Measurements from ENCODE around the gene SNUPN.
A peak's percentile ranks its signal among the peaks of the same experiment; 100 is the strongest.

Gene SNUPN

DNA sequence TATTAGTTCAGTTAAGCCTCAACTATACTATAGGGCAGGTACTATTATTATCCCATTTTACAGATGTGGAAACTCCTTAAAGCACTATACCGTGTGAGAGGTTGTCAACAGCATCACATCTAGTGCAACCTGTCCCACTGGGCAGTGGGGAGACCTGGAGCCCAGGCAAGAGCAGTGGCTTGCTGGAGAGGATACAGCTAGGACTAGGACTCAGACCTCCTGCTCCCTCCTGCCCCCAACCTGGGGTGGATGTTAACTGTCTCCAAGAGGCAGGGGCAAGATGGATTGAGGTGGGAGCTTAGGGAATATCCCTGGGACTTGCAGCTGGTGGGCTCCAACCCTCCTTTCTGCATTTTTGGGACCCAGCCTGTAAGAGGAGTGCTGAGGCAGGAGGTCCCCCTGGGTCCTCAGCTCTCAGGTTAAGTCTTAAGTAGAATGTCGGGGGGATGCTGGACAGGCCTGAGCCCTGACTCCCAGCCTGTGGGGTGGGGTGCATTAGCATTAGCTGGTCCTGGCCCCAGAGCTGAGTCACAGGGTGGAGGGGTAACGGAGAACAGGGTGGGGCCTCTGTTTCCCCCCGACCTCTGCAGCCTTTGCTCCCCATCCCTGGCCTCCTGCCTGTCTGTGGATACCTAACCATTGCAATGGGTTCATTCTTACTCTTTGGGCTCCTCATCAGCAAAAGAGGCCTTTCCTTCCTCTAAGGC lies 28.8 kb upstream of the SNUPN start:
- DNase-seq (ENCODE audit: low read depth, low spot score): no peak

DNA sequence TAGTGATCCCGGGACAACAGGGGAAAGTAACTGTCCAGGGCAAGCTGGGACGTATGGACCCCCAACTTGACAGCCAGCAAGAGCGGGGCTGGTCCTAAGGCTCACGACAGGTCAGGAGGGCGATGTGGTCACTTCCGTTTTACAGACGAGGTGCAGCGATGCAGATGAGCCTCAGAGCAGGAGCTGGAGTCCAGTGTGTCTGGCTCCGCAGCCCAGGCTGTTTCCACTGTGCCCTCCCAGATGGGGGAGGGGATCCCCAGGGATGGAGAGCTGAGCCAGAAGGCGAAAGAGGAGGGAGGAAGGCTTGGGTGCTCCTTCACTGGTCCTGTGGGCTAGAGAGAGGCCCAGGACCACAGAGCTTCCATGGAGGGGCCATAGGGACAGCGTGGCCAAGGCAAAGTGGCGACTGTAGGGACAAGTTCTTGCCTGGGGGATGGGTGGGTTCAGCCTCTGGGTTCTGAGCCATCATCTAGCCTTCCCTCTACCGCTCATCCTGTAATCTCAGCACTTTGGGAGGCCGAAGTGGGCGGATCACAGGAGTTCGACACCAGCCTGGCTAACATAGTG lies 27.9 kb upstream of the SNUPN start:
- no peak for DNase-seq (ENCODE audit: low read depth, low spot score)

DNA sequence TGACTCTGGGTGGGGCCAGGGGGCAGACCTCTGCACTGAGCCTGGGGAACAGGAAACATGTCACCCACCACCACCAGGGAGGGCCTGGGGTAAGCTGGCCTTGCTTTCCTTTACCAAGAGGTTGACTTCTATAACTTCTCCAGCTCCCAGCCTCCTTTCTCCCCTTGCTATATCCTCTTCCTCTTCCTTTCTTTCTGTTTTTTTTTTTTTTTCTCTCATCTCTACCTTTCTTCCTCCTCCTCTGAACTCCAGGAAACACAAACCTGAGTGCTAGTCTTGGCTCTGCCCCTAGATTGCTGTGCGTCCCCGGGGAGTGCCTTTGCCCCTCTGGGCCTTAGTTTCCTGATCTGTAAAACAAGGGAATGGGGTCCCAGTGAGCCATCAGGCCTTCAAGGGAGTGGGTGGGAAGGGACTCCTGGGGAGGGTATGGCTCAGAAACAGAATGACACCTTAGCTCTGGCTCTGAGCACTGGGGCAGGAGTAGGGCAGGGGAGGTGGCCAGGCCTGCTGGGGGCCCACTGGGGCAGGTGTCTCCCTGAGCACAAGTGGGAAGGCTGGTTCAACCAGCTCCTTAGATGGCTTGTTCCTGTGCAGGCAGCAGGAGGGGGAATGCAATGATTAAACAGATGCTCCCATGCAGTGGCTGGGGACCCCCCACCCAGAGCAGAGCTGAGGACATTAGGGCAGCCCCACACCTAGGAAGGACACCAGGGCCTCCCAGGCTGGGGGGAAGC lies 26.5 kb upstream of the SNUPN start:
- no peak for DNase-seq (ENCODE audit: low read depth, low spot score)

DNA sequence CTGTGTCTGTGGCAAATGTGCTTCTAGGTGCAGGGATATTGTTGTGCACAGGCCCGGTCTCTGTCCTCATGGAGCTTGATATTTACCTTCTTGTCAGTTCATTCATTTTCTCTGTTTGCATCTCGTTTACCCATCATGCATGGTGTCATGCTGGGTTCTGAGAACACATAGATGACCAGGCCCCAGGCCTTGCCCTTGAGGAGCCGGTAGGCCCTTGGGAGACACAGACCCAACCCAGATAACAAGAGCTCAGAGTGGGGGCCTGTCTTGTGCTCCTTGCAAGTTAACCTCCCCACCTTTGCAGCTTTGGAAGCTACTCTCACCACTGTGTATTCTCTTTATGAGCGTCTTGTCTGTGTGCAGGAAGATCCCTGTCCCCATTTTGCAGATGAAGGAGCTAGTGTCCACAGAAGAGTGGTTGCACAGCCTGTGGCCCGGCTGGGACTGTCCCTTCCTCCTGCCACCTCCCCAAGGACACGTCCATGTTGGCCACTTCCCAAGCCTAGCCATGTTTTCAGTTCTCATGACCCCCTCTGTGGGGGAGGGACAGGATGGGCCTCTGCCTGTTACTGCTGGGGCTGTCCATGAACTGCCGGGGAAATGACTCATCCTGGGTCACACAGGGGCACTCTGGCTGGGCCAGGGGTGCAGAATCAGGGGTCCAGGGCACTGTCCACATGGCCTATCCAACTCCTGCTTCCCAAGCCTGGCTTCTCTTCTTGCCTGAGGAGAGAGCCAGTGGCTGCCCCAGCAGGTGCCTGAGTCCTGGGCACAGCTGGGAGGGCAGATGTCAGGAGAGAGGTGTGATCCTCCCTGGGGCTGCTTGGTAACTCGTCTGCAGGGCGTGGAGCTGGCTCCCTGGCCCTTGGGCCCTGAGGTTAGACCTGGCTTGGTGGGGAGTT lies 25.6 kb upstream of the SNUPN start:
- DNase-seq (ENCODE audit: low read depth, low spot score): no peak

DNA sequence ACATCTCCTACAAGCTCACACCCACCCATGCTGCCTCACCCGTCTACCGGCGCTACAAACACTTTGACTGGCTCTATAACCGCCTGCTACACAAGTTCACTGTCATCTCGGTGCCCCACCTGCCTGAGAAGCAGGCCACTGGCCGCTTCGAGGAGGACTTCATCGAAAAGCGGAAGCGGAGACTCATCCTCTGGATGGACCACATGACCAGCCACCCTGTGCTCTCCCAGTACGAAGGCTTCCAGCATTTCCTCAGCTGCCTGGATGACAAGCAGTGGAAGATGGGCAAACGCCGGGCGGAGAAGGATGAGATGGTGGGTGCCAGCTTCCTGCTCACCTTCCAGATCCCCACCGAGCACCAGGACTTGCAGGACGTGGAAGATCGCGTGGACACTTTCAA lies 24.3 kb upstream of the SNUPN start:
- DNase-seq (ENCODE audit: low read depth, low spot score): no peak

DNA sequence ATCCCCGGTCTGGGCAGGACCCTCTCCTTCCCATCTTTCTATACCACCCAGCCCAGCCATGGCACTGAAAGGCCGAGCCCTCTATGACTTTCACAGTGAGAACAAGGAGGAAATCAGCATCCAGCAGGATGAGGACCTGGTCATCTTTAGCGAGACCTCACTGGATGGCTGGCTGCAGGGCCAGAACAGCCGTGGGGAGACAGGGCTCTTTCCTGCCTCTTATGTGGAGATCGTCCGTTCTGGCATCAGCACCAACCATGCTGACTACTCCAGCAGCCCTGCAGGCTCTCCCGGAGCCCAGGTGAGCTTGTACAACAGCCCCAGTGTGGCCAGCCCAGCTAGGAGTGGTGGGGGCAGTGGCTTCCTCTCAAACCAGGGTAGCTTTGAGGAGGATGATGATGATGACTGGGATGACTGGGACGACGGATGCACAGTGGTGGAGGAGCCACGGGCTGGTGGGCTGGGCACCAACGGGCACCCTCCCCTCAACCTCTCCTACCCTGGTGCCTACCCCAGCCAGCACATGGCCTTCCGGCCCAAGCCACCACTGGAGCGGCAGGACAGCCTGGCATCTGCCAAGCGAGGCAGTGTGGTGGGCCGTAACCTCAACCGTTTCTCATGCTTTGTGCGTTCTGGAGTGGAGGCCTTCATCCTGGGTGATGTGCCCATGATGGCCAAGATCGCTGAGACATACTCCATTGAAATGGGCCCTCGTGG lies 23.7 kb upstream of the SNUPN start:
- DNase-seq (ENCODE audit: low read depth, low spot score): no peak

DNA sequence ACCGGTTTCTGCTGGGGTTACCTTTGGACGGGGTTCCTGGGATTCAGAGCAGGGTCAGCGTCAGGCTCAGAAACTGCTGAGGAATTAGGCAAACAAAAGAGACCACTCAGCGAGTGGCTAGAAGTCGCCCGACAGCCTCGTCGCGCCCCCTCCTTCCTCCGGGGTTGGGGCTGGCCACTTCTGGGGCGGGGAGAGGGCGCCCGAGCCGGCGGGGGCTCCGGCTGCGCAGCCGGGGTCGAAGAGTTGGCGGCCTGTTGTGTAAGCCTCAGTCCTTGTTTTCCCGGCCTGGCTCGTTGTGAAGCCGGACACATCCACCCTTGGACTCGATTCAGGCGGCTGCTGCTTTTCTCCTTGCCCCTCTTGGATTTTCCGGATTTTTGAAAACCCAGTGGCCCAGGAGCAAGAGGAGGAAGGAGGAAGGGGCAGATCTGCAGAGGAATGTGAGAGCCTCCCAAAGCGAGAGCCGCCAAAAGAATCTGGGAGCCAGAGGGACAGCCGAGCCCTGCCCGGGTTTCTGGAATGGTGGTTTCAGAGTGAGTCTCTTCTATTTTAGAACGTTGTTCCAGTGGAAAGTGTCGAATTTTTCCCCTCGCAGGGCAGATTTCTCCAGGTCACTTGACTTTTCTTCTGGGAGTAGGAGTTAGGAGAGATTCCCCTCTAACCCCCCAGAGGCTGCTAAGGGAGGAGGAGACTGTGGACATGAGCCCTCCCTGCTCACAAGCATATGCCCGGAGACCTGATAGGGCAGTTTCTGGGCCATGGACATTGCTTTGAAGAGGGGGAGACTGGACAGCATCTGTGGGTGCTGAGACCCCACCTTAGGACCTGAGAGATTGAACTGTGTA lies 22.9 kb upstream of the SNUPN start:
- DNase-seq (ENCODE audit: low read depth, low spot score): no peak

DNA sequence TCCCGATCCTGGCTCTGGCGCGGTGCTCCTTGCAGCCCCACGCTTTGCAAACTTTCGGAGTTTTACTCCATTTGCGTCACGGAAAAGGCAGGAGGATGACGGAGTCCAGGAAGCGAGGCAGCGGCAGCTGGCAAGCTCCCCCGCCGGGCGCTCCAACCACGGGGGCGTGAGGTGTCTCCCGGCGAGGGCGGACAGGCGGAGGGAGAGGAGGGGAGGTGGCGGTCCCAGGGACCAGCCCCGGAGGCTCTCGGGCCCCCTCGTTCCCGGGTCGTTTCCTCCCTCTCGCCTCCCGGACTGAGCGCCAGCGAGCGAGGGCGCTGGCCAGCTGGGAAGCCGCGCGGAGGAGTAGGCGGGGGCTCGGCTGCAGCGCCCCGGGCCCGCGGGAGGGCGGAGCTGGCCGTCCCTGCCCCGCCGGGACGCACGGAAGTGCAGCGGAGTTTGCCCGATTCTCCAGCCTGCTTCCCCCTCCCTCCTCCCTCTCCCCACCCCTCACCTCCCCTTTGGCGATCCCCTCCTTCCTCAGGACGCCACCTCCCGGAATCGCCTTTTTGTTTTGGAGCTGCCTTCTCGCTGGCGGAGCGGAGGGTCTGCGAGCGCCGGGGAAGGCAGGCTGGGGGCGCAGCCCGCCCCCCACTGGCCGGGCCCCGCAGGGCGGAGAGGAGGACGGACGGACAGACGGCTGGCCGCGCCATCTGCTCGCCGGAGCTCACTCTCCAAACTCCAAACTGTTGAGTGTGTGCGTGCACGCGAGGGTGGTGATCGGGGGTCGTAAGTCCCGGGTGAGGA lies 22.0 kb upstream of the SNUPN start, which contains the start of gene SNX33:
Gene SNX33, plus strand, starts transcription at position 543 of the 786 bp plus-strand sequence. CDS start 1,191 bp downstream, outside the sequence.
- peak; percentile 88 for DNase-seq (ENCODE audit: low read depth, low spot score)

DNA sequence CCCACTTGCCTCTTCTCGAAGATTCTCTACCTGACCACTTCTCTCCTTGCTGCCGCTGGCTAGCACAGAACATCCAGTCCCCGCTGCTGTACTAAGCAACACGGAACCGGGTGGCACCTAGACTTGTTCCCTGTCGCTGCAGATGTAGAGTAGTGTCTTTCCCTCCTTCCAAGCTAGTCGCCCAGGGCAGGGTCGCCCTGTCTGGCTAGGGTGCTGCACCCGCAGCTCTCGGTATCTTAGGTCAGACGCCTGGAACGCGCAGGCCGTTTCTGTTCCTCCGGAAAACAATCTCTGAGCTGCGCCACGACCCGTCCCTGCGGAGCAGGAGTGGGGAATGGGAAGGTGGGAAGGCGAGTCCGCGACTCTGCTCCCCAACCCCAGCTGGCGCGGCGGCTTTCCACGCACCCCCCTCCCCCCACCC lies 21.4 kb upstream of the SNUPN start:
- DNase-seq (ENCODE audit: low read depth, low spot score): peak; percentile 40

DNA sequence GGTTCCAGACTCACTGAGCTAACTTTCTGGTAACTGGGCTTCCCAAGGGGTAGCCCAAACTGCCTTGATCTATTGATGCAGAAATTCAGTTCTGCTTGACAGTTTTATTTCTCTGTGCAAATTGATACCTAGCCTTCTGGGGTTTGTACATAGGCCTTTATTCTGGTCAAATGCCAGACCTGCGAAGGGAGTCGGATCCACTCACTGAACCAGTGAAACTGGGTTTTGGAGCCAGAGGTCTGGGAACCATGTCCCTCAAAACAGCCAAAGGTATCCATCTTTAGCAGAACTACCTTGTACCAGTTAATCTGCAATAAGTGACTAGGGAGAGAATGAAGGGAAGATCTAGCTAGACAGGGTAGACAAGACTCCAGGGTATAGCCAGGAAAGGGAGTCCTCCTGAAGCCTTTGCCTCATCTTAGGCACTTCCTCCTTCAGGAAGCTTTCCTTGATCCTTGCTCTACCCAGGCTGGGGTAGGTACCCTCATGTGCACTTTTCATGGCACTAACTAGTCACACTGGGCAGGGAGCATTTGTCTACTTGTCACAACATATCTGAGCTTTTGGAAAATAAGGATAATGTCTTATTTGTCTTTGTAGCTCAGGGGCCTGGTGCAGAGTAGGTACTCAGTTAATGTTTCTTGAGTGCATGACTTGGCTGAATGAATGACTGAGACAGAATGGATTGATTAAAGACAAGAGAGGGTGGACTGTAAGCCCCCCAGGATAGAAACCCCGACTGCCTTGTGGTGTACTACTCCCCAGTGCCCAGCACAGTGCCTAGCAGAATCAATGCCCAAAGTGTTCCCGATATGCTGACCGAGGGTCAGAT lies 20.8 kb upstream of the SNUPN start:
- no peak for DNase-seq (ENCODE audit: low read depth, low spot score)

DNA sequence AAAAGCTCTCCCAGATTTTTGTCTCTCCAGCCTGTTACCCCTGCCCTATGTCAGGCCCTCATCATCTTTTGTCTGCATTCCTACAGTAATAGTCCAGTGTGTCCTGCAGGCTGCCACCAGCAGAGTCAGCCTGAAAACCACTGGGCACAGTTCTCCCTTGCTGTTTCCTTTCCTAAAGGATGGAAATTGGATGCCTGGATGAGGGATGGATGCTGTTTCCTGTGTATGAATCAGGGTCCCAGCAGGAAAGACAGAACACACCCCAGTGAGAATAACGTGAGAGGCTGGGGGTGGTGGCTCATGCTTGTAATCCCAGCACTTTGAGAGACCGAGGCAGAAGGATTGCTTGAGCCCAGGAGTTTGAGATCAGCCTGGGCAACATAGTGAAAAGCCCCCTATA lies 18.9 kb upstream of the SNUPN start:
- DNase-seq (ENCODE audit: low read depth, low spot score): no peak

DNA sequence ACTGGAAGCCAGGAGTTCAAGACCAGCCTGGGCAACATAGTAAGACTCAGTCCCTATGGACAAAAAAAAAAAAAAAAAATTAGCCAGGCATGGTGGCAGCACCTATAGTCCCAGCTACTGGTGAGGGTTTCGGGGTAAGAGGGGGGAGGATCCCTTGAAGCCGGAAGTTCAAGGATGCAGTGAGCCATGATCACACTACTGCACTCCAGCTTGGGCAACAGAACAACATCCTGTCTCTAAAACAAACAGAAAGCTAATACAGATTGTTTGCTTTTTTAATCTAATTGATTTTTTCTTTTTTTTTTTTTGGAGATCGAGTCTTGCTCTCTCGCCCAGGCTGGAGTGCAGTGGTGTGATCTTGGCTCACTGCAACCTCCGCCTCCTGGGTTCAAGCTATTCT lies 16.1 kb upstream of the SNUPN start:
- DNase-seq (ENCODE audit: low read depth, low spot score): no peak

DNA sequence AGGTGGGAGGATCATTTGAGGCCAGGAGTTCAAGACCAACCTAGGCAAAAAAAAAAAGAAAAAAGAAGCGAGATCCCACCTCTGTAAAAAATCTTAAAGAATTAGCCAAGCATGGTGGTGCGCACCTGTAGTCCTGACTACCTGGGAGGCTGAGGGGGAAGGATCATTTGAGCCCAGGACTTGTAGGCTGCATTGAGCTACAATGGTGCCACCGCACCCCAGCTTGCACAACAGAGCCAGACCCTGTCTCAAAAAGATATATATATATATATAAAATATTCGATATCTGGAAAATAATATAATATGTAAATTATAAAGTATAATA lies 15.6 kb upstream of the SNUPN start:
- no peak for DNase-seq (ENCODE audit: low read depth, low spot score)

DNA sequence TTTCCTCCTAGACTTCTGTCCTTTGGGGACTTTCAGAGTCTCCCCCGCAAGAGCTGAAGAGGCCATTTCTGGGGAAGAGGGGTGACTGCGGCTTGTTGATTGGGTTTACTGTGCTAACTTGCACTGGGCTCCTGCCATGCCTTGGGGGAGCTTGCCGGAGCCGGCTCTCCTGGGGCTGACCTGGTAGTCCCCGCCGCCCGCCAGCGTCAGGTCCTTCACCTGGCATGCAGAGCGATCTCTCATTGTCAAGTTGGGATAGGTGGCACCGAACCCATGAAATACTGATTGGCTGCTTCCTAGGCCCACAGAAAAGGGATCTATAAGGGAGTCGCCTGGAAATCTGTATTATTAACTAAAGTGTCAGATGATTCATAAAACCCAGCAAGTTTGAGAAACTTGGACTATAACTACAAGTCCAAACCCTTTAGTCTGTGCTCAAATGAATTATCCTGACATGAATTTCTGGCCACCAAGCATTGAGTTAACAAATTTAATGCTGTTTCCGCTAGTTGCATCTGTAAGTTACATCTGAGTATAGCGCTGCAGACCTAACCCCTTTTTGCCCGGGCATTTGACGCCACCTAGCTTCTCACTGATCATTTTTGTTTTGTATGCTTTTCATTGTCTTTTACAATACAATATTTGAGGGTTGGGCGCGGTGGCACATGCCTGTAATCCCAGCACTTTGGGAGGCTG lies 15.1 kb upstream of the SNUPN start:
- no peak for DNase-seq (ENCODE audit: low read depth, low spot score)

DNA sequence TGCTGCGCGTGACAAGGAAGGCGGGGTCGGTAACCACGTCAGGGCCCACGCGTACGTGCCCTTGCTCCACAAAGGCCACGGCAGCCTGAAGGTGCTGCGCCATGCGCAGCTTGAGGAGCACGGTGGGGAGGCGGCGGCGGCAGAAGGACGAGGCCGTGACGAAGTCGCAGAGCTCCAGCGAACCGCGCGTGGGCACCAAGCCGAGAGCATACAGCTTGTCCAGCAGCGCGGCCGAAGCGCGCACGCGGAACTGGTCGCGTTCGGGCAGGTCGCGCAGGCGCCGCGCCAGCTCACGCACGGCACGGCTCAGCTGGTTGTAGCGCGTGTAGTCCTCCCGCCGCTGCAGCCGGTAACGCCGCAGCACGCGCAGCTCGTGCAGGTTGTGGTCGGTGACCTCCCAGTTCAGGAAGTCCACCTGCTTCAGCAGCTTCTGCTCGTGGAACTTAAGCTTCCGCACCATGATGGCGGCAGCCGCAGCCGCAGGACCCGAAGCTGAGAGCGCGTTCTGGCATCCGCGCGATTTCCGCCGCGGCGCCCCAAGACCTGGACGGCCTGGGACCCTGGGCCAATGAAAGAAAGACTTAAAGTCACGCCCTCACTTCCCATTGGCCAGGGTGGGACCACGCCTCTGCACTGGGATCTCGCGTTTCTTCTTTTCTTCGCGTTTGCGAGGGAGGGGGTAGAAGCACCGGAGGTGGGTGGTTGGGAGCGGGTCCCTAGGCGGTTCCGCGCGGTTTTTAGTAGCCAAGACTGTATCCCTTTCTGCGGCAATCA lies 14.4 kb upstream of the SNUPN start, which contains the start of gene IMP3:
Gene IMP3, minus strand, starts transcription at position 516 of the 774 bp plus-strand sequence. Its CDS starts 56 bp downstream, at position 460.
- peak; percentile 99 for DNase-seq (ENCODE audit: low read depth, low spot score)

DNA sequence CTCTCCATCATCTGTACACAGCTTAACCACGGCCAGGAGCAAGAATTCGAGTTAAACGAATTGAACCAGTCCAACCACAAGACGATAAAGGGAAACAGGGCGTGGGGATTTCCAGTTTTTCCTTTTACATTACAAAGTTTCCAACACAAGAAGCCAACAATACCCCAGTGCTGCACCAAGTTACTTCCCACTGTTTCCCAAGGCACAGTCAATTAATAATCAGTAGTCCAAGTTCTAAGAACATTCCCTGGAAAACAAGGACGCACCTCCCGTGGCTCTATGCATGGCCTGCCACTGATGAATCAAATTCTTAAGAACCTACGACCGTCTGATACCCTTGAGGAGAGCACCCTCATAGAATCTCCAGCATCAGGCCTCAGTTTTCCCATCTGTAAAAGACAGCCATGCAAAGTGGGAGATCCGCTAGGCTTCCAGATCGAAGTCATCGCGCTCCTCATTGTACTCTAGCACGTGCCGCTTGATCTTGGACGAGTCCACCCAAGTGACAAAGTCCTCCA lies 13.7 kb upstream of the SNUPN start:
- no peak for DNase-seq (ENCODE audit: low read depth, low spot score)
